ENCODE measurements around the gene SLC24A3. TPM values are rescaled to one million over a fixed set of nuclear protein-coding genes. Genes with fewer than 3 reads are reported as not detected.

The SLC24A3 gene
- total and polyA plus RNA-seq, 9 donors: 4.8 to 40.5 (median 18.6) TPM

GRCh38 chr20:19428324-19428723 lies 215.9 kb downstream of the SLC24A3 start:
- H3K4me3 ChIP-seq: no peak overlapping the region

GRCh38 chr20:19429538-19429937 lies 217.1 kb downstream of the SLC24A3 start:
- Histone ChIP-seq H3K27me3 (no peaks in the 10 kb centered on the region), H3K27ac (no peak overlapping the region), H3K36me3 (no peaks in the 10 kb centered on the region), H3K4me1 (ENCODE audit: insufficient read depth) (no peaks in the 10 kb centered on the region), H3K9me3 (no peaks in the 10 kb centered on the region), H3K4me3 (no peak overlapping the region)
- intact Hi-C loops (cut with DNase I): no loop called here
- no peak for TF ChIP-seq EP300 (IDR thresholded peaks at IDR 0.05)
- no peak for TF ChIP-seq CTCF (IDR thresholded peaks at IDR 0.05)
- no peak for TF ChIP-seq POLR2A (IDR thresholded peaks at IDR 0.05)
- DNase-seq: no peak
- WGBS, 3 donors: 49 to 57% (median 56%) methylated on average over 7 of the region's 7 CpGs

More at GRCh38 chr20:19428324-19428723, 215.9 kb downstream of the SLC24A3 start:
- TF ChIP-seq EP300 (IDR thresholded peaks at IDR 0.05) (no peak), POLR2A (IDR thresholded peaks at IDR 0.05) (no peak), CTCF (IDR thresholded peaks at IDR 0.05) (no peak)
- WGBS, 3 donors: 91 to 95% (median 92%) methylated on average over 5 of the region's 5 CpGs
- Histone ChIP-seq H3K36me3 (no peaks in the 10 kb centered on the region), H3K27ac (no peak overlapping the region), H3K4me1 (ENCODE audit: insufficient read depth) (no peaks in the 10 kb centered on the region), H3K9me3 (no peaks in the 10 kb centered on the region), H3K27me3 (no peaks in the 10 kb centered on the region)
- DNase-seq: no peak
- intact Hi-C loops (cut with DNase I): no loop called here

GRCh38 chr20:19430641-19431315 lies 218.3 kb downstream of the SLC24A3 start:
- H3K36me3 ChIP-seq: no peaks in the 10 kb centered on the region
- TF ChIP-seq POLR2A (IDR thresholded peaks at IDR 0.05) (no peak), EP300 (IDR thresholded peaks at IDR 0.05) (no peak), CTCF (IDR thresholded peaks at IDR 0.05) (no peak)
- no peaks in the 10 kb centered on the region for H3K27me3 ChIP-seq
- H3K4me1 ChIP-seq (ENCODE audit: insufficient read depth): no peaks in the 10 kb centered on the region
- WGBS, 3 donors: 86 to 96% (median 88%) methylated on average over 5 of the region's 5 CpGs
- no peaks in the 10 kb centered on the region for H3K9me3 ChIP-seq
- H3K27ac ChIP-seq: no peak overlapping the region
- intact Hi-C loops (cut with DNase I): no loop called here
- DNase-seq: no peak
- H3K4me3 ChIP-seq: no peak overlapping the region

GRCh38 chr20:19431316-19431700 lies 218.9 kb downstream of the SLC24A3 start:
- TF ChIP-seq POLR2A (IDR thresholded peaks at IDR 0.05) (no peak), CTCF (IDR thresholded peaks at IDR 0.05) (no peak), EP300 (IDR thresholded peaks at IDR 0.05) (no peak)
- Histone ChIP-seq H3K4me3 (no peak overlapping the region), H3K36me3 (no peaks in the 10 kb centered on the region), H3K4me1 (ENCODE audit: insufficient read depth) (no peaks in the 10 kb centered on the region), H3K27me3 (no peaks in the 10 kb centered on the region), H3K27ac (no peak overlapping the region), H3K9me3 (no peaks in the 10 kb centered on the region)
- 53 to 67% (median 57%) methylated on average over 4 of the region's 4 CpGs for WGBS, 3 donors
- intact Hi-C loops (cut with DNase I): no loop called here
- DNase-seq: no peak
